DOHH2 (cell line): ENCODE results near the gene BFSP1.

ENCODE experiments used
- H3F3A ChIP-seq: fragments of 200-600 bp; sonication (generic), shearing (Covaris generic); 2 replicates; pipeline ENCODE4 v1.6.0; 2016; ENCODE audit warnings: antibody characterized with exemption, mild to moderate bottlenecking; ENCODE audit not compliant: control insufficient read depth, insufficient read depth
- H3K27ac ChIP-seq: fragments of 200-600 bp; sonication (generic); 2 replicates; pipeline ENCODE4 v1.5.1; 2014; ENCODE audit warnings: low read depth, mild to moderate bottlenecking, low read length, moderate library complexity
- H3K27me3 ChIP-seq: fragments of 200-600 bp; sonication (generic); 2 replicates; pipeline ENCODE4 v1.6.1; 2014; ENCODE audit warnings: mild to moderate bottlenecking, low read length, mixed read lengths; ENCODE audit not compliant: control insufficient read depth
- H3K36me3 ChIP-seq: fragments of 200-600 bp; sonication (generic); 2 replicates; pipeline ENCODE4 v1.6.1; 2014; ENCODE audit warnings: mild to moderate bottlenecking, low read length, moderate library complexity, mixed read lengths; ENCODE audit not compliant: control insufficient read depth
- H3K4me1 ChIP-seq: fragments of 200-600 bp; sonication (generic); 2 replicates; pipeline ENCODE4 v1.6.1; 2014; ENCODE audit warnings: mild to moderate bottlenecking, low read length, mixed read lengths; ENCODE audit not compliant: control insufficient read depth
- H3K4me2 ChIP-seq: fragments of 200-600 bp; sonication (generic); 2 replicates; pipeline ENCODE4 v1.6.0; 2014; ENCODE audit warnings: mild to moderate bottlenecking, low read length, moderate library complexity
- H3K4me3 ChIP-seq: fragments of 200-600 bp; sonication (generic); 2 replicates; pipeline ENCODE4 v1.5.1; 2014; ENCODE audit warnings: mild to moderate bottlenecking, low read length, mixed read lengths
- H3K79me2 ChIP-seq: fragments of 200-600 bp; sonication (generic); 2 replicates; pipeline ENCODE4 v1.6.1; 2014; ENCODE audit warnings: mild to moderate bottlenecking, low read length, mixed read lengths; ENCODE audit not compliant: control insufficient read depth
- H3K9me2 ChIP-seq: fragments of 200-600 bp; sonication (generic); replicated peaks from 2 replicates; pipeline ENCODE4 v1.6.1; 2014; ENCODE audit warnings: mild to moderate bottlenecking, low read length, mixed read lengths; ENCODE audit not compliant: control insufficient read depth
- H3K9me3 ChIP-seq: fragments of 200-600 bp; sonication (generic); 2 replicates; pipeline ENCODE4 v1.6.1; 2014; ENCODE audit warnings: antibody characterized with exemption, low read length, mixed read lengths; ENCODE audit not compliant: control insufficient read depth, insufficient read depth
- H4K20me1 ChIP-seq: fragments of 200-600 bp; sonication (generic); 2 replicates; pipeline ENCODE4 v1.6.0; 2014; ENCODE audit warnings: low read depth, mild to moderate bottlenecking, antibody characterized with exemption, low read length, moderate library complexity; ENCODE audit not compliant: control insufficient read depth, insufficient read depth
- EZH2phosphoT487 ChIP-seq: fragments of 200-600 bp; sonication (generic); IDR thresholded peaks from 2 replicates; pipeline ENCODE4 v1.6.1; 2017; ENCODE audit warnings: borderline replicate concordance, mild to moderate bottlenecking, antibody characterized with exemption, low read length, moderate library complexity, mixed read lengths
- TF ChIP-seq, protein P1 (sequence below): fragments of 200-600 bp; sonication (generic); IDR thresholded peaks from one replicate; pipeline ENCODE4 v1.5.1; 2014; ENCODE audit warnings: antibody characterized with exemption, mild to moderate bottlenecking, low read depth, low read length; ENCODE audit not compliant: poor library complexity, severe bottlenecking

Gene BFSP1

DNA sequence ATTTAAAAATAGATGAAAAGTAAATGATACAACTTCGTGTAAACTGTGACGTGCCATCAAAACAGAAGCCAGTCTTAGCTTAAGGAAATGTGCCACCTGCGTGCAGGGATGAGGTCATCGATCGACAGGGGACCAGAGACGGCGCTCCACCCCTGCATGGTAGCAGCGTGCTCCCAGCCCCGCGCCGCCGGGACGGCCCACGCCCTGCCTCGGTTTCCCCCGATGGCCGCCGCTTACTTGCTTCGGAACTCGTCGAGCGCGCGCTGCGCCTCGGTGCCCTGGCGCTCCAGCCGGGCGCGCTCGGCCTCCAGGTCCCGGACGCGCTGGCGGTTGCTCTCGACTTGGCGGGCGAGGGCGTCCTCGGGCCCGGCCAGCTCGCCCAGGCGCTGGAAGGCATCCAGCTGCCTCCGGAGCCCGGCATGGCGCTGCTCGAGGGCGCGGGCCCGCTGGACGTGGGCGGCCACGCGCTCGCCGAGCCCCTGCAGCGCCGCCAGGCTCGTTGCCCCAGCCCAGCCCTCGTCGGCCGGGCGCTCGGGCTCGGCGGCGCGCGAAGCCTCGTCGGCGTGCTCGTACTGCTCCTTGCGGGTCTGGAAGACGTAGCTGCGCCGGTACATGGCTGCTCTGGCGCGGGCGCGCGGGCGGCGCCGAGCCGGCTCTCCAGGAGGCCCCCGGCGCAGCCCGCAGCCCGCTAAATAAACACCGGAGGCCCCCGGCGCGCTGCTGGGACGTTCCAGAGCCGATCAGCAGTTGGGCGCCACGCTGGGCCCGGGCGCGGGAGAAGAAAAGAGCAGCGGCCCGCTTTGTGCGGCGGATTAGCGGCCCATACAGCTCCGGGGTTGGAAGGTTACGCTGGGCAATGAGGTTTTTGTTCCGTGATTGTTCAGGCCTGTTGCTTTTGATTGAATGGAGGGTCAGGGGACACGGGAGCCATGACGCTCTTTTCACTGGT, at the start of gene BFSP1:
TSS of gene BFSP1 (minus strand) at position 664 of the 949 bp plus-strand sequence. CDS start at position 614, 50 bp downstream.
- Histone ChIP-seq H3K27me3 (peaks cover 21% of the 10 kb centered on the region), H3K36me3 (no peaks in the 10 kb centered on the region), H3K4me2 (peak within 1 kb of the TSS; percentile 56), H3K79me2 (no peaks in the 10 kb centered on the region), H3K27ac (no peak within 1 kb of the TSS), H3F3A (no peaks in the 10 kb centered on the region), H3K9me3 (no peaks in the 10 kb centered on the region), H3K4me3 (peak within 1 kb of the TSS; percentile 52), H4K20me1 (0 out of 2 replicates have a peak, but pooled peaks cover 2% of the 10 kb centered on the region), H3K4me1 (peaks cover 10% of the 10 kb centered on the region), H3K9me2 (no peaks in the 10 kb centered on the region)
- TF ChIP-seq EZH2phosphoT487 = no peak
- TF ChIP-seq, protein P1, sequence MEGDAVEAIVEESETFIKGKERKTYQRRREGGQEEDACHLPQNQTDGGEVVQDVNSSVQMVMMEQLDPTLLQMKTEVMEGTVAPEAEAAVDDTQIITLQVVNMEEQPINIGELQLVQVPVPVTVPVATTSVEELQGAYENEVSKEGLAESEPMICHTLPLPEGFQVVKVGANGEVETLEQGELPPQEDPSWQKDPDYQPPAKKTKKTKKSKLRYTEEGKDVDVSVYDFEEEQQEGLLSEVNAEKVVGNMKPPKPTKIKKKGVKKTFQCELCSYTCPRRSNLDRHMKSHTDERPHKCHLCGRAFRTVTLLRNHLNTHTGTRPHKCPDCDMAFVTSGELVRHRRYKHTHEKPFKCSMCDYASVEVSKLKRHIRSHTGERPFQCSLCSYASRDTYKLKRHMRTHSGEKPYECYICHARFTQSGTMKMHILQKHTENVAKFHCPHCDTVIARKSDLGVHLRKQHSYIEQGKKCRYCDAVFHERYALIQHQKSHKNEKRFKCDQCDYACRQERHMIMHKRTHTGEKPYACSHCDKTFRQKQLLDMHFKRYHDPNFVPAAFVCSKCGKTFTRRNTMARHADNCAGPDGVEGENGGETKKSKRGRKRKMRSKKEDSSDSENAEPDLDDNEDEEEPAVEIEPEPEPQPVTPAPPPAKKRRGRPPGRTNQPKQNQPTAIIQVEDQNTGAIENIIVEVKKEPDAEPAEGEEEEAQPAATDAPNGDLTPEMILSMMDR = no peak

DNA sequence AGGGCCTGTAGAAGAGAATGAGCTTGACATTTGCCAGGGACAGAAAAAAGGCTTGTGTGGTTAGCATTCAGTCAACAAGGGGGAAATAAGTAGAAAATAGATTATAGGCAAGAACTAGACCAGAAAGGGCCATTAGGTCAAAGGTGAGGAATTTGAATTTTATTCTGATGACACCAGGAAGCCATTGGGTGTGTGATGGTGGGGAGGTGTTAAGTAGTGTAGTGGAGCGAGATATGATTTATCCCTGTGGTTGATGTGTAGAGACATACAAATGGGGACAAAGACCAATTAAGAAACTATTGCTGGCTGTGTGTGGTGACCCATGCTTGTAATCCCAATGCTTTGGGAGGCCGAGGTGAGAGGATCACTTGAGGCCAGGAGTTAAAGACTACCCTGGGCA, 49.7 kb upstream of the BFSP1 start:
- no peaks in the 10 kb centered on the region for H3K4me1 ChIP-seq
- H3K36me3 ChIP-seq = no peaks in the 10 kb centered on the region
- no peaks in the 10 kb centered on the region for H4K20me1 ChIP-seq
- H3K27me3 ChIP-seq = no peaks in the 10 kb centered on the region
- H3K27ac ChIP-seq = no peak overlapping the region
- no peaks in the 10 kb centered on the region for H3K9me2 ChIP-seq
- peaks cover 11% of the 10 kb centered on the region for H3K79me2 ChIP-seq
- H3K9me3 ChIP-seq = no peaks in the 10 kb centered on the region
- no peak overlapping the region for H3K4me3 ChIP-seq
- TF ChIP-seq EZH2phosphoT487 = no peak
- TF ChIP-seq, protein P1 = no peak
- no peaks in the 10 kb centered on the region for H3F3A ChIP-seq
- H3K4me2 ChIP-seq = no peak overlapping the region

DNA sequence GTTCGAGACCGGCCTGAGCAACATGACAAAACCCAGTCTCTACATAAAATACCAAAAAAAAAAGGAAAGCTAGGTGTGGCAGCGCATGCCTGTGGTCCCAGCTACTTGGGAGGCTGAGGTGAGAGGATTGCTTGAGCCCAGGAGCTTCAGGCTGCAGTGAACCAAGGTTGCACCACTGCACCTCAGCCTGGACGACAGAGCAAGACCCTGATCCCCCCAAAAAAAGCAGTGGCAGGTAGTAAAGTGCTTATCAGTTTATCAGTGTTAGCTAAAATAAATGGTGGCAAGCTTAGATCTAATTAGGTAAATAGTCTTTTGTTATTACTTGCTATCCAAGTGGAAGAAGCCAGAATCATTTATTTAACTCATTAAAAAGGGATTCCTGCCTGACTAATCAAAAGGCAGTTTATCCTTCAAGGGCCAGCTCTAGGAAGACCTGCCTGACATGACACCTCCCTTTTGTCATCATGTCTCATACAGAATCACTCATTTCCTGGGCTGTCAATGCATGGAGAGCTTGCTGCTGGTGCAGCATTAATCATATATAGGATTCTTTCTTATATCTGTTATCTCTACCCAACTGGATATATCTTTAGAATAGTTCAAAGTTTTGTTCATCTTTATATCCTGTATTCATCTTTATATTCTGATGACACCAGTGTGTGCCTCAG, 48.3 kb upstream of the BFSP1 start:
- Histone ChIP-seq H3K4me1 (no peaks in the 10 kb centered on the region), H3F3A (no peaks in the 10 kb centered on the region), H4K20me1 (no peaks in the 10 kb centered on the region), H3K79me2 (peaks cover 18% of the 10 kb centered on the region), H3K4me3 (no peak overlapping the region), H3K9me3 (no peaks in the 10 kb centered on the region), H3K4me2 (no peak overlapping the region), H3K27me3 (no peaks in the 10 kb centered on the region), H3K27ac (no peak overlapping the region), H3K9me2 (no peaks in the 10 kb centered on the region), H3K36me3 (no peaks in the 10 kb centered on the region)
- TF ChIP-seq, protein P1 = no peak
- no peak for TF ChIP-seq EZH2phosphoT487
